ENCODE results near the gene RNF144A. TPM values are rescaled to one million over a fixed set of nuclear protein-coding genes. Genes with fewer than 3 reads are reported as not detected.
"Not testable (repeated sequence)": the region's sequence is repeated elsewhere in the genome, so short reads cannot be mapped to it uniquely, and the experiment has no call there.

The RNF144A gene
- total and polyA plus RNA-seq, 2 donors (not counting 1 experiment from before 2014, with no cell fraction given), result 1.2 to 1.6 TPM

GRCh38 chr2:6935652-6936020, 18.4 kb downstream of the RNF144A start:
- H3K79me2 ChIP-seq (ENCODE audit: control insufficient read depth, insufficient read depth, low read length); H3K27me3 Mint-ChIP-seq; intact Hi-C loops (cut with micrococcal nuclease); H3K27ac ChIP-seq (ENCODE audit: low read length in 2 of 2); H3K27ac Mint-ChIP-seq; H3K9ac ChIP-seq (ENCODE audit: low read length); H3K36me3 ChIP-seq (replicated peaks in 1 of 2; ENCODE audit: control extremely low read depth in 1 of 2, control insufficient read depth in 1 of 2, extremely low read depth in 1 of 2, insufficient read depth in 2 of 2, low read length in 1 of 2); CTCF ChIA-PET; H3K4me3 Mint-ChIP-seq; ATAC-seq (ENCODE audit: low read depth); POLR2A ChIA-PET; DNase-seq; H3K9me3 Mint-ChIP-seq (ENCODE audit: insufficient read depth); H3K9me3 ChIP-seq (ENCODE audit: control extremely low read depth in 1 of 3, control insufficient read depth in 2 of 3, insufficient read depth in 1 of 3, low read length in 2 of 3); H4K20me1 ChIP-seq (ENCODE audit: control insufficient read depth, insufficient read depth, low read length, poor library complexity, severe bottlenecking); H2AFZ ChIP-seq (ENCODE audit: insufficient read depth, low read depth, low read length, poor library complexity, severe bottlenecking); H3K27me3 ChIP-seq (replicated peaks in 1 of 4; ENCODE audit: control extremely low read depth in 1 of 4, control insufficient read depth in 3 of 4, insufficient read depth in 4 of 4, low read length in 3 of 4); H3K4me1 ChIP-seq (ENCODE audit: control insufficient read depth in 2 of 2, insufficient read depth in 2 of 2, low read length in 2 of 2); H3K4me3 ChIP-seq (ENCODE audit: control extremely low read depth in 1 of 5, extremely low read depth in 1 of 5, insufficient read depth in 1 of 5, low read depth in 2 of 5, low read length in 4 of 5); H3K4me2 ChIP-seq (replicated peaks; ENCODE audit: low read depth, low read length, poor library complexity, severe bottlenecking): not testable (repeated sequence)
- H3K4me1 Mint-ChIP-seq, result peaks cover 17% of the 10 kb centered on the region
- 94% methylated on average over 4 of the region's 4 CpGs for WGBS (ENCODE audit: insufficient coverage)

DNA sequence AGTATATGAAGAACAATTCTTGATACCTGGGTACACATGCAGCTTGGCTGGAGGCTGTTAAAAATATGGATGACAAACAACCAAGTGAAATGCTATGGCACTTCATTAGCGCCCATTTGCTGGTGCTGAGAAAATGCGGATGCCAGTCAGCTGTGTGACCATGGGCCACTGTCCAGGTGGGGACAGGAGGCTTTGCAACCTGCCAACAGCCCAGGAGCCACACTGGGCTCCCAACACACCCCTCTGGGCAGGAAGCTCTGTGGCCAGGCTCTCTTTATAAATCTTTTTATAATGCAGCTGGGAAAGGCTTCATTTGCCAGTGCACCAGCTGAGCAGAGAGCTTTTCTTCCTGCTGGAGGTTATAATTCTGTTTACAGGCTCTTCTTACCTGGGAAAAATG, 19.9 kb downstream of the RNF144A start:
- TF ChIP-seq EZH2 (IDR thresholded peaks at IDR 0.05; ENCODE audit: borderline replicate concordance, insufficient read depth, low read depth, low read length, poor library complexity, severe bottlenecking) (no peak), CTCF (IDR thresholded peaks at IDR 0.05) (no peak)
- H3K27ac ChIP-seq (ENCODE audit: low read length in 2 of 2), result no peak overlapping the region
- no peak for ATAC-seq (ENCODE audit: low read depth)
- H3K27ac Mint-ChIP-seq, result no peak overlapping the region
- H3K9me3 Mint-ChIP-seq (ENCODE audit: insufficient read depth), result no peaks in the 10 kb centered on the region
- H3K4me2 ChIP-seq (replicated peaks; ENCODE audit: low read depth, low read length, poor library complexity, severe bottlenecking), result no peak overlapping the region
- H2AFZ ChIP-seq (ENCODE audit: insufficient read depth, low read depth, low read length, poor library complexity, severe bottlenecking), result no peak overlapping the region
- H3K4me1 ChIP-seq (ENCODE audit: control insufficient read depth in 2 of 2, insufficient read depth in 2 of 2, low read length in 2 of 2), result peaks cover 8% of the 10 kb centered on the region in 2 donors
- no peak overlapping the region for H3K9ac ChIP-seq (ENCODE audit: low read length)
- H3K4me3 ChIP-seq (ENCODE audit: control extremely low read depth in 1 of 5, extremely low read depth in 1 of 5, insufficient read depth in 1 of 5, low read depth in 2 of 5, low read length in 4 of 5), result no peak overlapping the region
- CTCF ChIA-PET, result no interaction called here
- no peaks in the 10 kb centered on the region for H3K79me2 ChIP-seq (ENCODE audit: control insufficient read depth, insufficient read depth, low read length)
- H3K4me3 Mint-ChIP-seq, result no peak overlapping the region
- H4K20me1 ChIP-seq (ENCODE audit: control insufficient read depth, insufficient read depth, low read length, poor library complexity, severe bottlenecking), result no peaks in the 10 kb centered on the region
- H3K36me3 ChIP-seq (replicated peaks in 1 of 2; ENCODE audit: control extremely low read depth in 1 of 2, control insufficient read depth in 1 of 2, extremely low read depth in 1 of 2, insufficient read depth in 2 of 2, low read length in 1 of 2), result no peaks in the 10 kb centered on the region
- no peaks in the 10 kb centered on the region for H3K9me3 ChIP-seq (ENCODE audit: control extremely low read depth in 1 of 3, control insufficient read depth in 2 of 3, insufficient read depth in 1 of 3, low read length in 2 of 3)
- DNase-seq, result no peak
- no peaks in the 10 kb centered on the region for H3K27me3 ChIP-seq (replicated peaks in 1 of 4; ENCODE audit: control extremely low read depth in 1 of 4, control insufficient read depth in 3 of 4, insufficient read depth in 4 of 4, low read length in 3 of 4)
- intact Hi-C loops (cut with micrococcal nuclease), result no loop called here
- peaks cover 17% of the 10 kb centered on the region for H3K4me1 Mint-ChIP-seq
- H3K27me3 Mint-ChIP-seq, result no peaks in the 10 kb centered on the region
- POLR2A ChIA-PET, result no interaction called here
- WGBS (ENCODE audit: insufficient coverage), result 88% methylated on average over 2 of the region's 2 CpGs
